ENCODE measurements around the gene CLEC2A.
A peak's percentile ranks its signal among the peaks of the same experiment; 100 is the strongest.
"Not testable (repeated sequence)": the region's sequence is repeated elsewhere in the genome, so short reads cannot be mapped to it uniquely, and the experiment has no call there.

CLEC2A gene, protein sequence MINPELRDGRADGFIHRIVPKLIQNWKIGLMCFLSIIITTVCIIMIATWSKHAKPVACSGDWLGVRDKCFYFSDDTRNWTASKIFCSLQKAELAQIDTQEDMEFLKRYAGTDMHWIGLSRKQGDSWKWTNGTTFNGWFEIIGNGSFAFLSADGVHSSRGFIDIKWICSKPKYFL
- 0 to 0.10 (median 0) reads per million in 18 experiments for total RNA-seq

DNA sequence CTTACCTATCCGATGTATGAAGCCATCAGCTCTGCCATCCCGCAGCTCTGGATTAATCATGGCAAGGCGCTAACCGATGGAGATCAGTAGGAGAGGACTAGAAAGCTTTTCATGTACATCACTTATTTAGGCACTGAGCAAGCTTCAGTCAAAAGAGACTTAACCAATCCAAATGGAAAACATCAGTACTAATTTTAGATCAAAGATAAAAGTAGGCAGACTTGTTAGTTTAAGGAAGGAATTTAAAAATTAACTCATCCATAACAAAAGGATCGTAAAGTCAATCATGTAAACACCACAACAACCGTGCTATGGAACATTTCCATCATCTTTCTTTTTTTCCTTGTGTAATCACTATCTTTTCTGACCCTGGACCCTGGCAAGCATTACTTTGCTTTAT is at the start of gene CLEC2A:
TSS of gene CLEC2A (minus strand) at position 101 of the 400 bp plus-strand sequence. CDS start at position 60, 41 bp downstream.
- DNase-seq, result no peak

- DNase-seq, result peak; percentile 40 to 63
These were observed 48.0 kb upstream of the CLEC2A start for GRCh38 chr12:9980126-9980525.

DNA sequence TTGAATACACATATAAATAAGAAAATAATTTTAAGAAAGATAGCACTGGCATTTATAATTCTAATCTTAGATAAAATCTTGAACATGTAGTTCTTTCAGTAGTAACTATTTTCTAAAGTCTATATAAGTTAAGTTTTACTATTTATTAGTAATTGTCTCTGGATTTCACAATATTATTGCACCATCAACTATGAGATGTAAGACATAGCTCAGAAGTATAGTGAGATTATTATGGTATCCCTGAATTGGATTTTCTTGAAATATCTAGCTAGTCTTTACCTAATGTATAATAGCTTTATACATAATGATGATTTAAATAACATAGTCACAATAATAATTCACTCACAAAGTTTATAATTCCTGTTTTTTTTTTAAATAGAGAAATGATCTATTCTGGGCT is 45.7 kb upstream of the CLEC2A start:
- DNase-seq, result peak in 1 of 2 donors; percentile 62

GRCh38 chr12:9976626-9977025 is 44.5 kb upstream of the CLEC2A start:
- DNase-seq, result peak; percentile 39 to 51

DNA sequence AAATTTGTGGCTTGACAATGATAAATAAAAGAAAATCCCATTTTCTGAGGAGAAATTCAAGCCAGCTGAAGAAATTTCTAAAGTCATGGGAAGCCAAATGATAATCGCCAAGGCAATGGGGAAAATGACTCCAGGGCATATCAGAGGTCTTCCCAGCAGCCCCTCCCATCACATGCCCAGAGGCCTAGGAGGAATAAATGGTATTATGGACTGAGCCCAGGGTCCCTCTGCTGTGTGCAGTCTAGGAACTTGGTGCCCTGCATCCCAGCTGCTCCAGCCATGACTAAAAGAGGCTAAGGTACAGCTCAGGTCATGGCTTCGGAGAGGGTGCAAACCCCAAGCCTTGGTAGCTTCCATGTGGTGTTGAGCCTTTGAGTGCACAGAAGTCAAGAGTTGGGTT is 43.4 kb upstream of the CLEC2A start:
- DNase-seq, result no peak

- peak; percentile 49 to 50 for DNase-seq
These were observed 42.6 kb upstream of the CLEC2A start for GRCh38 chr12:9974731-9975130.

- DNase-seq, result peak; percentile 63 to 83
These were observed 41.8 kb upstream of the CLEC2A start for GRCh38 chr12:9973949-9974348.

- DNase-seq, result peak; percentile 82 to 97
These were observed 39.0 kb upstream of the CLEC2A start, which contains the start of gene CLEC12A for GRCh38 chr12:9971181-9971580. Gene CLEC12A (plus strand): TSS chr12:9971409. CDS start chr12:9971597, 188 bp downstream.

DNA sequence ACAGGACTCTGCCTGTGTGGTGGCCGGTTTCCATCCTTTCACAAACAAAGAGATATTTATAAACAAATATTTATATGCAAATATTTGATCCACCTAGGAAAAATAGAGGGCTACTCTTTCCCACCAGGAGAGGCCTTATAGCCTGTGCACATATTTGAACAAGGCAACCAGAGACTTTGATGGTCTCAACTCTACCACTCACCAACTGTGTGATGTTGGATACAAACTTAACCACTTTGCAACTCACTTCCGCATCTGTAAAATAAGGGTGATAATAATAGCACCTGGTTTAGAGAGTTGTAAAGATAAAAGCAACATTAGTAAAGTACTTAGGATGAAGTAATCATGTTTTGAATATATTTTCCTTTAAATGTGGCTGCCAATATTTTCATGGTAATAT is 37.5 kb upstream of the CLEC2A start:
- DNase-seq, result no peak

GRCh38 chr12:9961901-9962300 is 29.7 kb upstream of the CLEC2A start:
- DNase-seq, result no peak

GRCh38 chr12:9961106-9961505 is 28.9 kb upstream of the CLEC2A start:
- no peak for DNase-seq

- peak; percentile 25 to 47 for DNase-seq
These were observed 28.4 kb upstream of the CLEC2A start for GRCh38 chr12:9960590-9960989.

- no peak for DNase-seq
These were observed 25.7 kb upstream of the CLEC2A start for GRCh38 chr12:9957834-9958233.

DNA sequence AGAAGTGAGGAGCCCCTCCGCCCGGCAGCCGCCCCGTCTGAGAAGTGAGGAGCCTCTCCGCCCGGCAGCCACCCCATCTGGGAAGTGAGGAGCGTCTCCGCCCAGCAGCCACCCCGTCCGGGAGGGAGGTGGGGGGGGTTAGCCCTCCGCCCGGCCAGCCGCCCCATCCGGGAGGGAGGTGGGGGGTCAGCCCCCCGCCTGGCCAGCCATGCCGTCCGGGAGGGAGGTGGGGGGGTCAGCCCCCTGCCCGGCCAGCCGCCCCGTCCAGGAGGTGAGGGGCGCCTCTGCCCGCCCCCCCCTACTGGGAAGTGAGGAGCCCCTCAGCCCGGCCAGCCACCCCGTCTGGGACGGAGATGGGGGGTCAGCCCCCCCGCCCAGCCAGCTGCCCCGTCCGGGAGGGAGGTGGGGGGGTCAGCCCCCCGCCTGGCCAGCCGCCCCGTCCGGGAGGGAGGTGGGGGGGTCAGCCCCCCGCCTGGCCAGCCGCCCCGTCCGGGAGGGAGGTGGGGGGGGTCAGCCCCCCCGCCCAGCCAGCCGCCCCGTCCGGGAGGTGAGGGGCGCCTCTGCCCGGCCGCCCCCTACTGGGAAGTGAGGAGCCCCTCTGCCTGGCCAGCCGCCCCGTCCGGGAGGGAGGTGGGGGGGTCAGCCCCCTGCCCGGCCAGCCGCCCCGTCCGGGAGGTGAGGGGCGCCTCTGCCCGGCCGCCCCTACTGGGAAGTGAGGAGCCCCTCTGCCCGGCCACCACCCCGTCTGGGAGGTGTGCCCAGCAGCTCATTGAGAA is 21.0 kb upstream of the CLEC2A start:
- not testable (repeated sequence) for DNase-seq

GRCh38 chr12:9951026-9951675 is 19.0 kb upstream of the CLEC2A start:
- peak; percentile 21 to 25 for DNase-seq

GRCh38 chr12:9948606-9949296 is 16.6 kb upstream of the CLEC2A start:
- peak; percentile 35 to 81 for DNase-seq

DNA sequence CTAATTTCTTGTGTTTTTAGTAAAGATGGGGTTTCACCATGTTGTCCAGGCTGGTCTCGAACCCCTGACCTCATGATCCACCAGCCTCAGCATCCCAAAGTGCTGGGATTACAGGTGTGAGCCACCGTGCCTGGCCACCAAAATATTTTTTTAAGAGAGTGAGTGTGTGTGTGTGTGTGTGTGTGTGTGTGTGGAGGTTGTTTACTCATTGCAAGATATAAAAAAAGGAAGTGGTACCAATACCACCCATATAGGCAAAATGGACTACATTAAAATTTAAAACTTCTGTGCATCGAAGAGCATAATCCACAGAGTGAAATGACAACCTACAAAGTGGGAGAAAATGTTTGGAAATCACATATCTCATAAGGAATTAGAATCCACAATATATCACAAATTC is 15.5 kb upstream of the CLEC2A start:
- peak in 1 of 2 donors; percentile 33 for DNase-seq

DNA sequence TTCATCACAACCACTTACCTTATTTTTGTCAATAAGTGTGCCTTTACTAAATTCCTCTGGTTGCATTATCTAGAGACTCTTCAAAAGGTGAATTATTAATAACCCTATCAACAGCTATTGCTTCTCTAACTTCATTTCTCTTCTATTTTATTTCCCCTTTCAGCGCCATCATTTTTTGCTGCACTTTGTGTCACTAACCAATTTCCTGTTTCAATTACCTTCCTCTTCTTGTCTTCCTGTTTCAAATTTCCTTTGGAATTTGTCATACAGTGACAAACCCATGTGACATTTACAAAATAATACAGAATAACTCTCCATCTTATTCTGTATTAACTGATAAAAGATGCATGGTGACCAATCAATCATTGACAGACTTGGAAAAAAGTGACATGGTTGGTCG is 12.2 kb upstream of the CLEC2A start:
- DNase-seq, result peak; percentile 41 to 80

- DNase-seq, result peak; percentile 59 to 73
These were observed 11.1 kb upstream of the CLEC2A start for GRCh38 chr12:9943240-9943639.

GRCh38 chr12:9941838-9942237 is 9.7 kb upstream of the CLEC2A start:
- no peak for DNase-seq

GRCh38 chr12:9940375-9940774 is 8.2 kb upstream of the CLEC2A start:
- peak; percentile 51 to 58 for DNase-seq

GRCh38 chr12:9936591-9936990 is 4.4 kb upstream of the CLEC2A start:
- DNase-seq, result no peak

GRCh38 chr12:9935026-9935425 is 2.9 kb upstream of the CLEC2A start:
- no peak for DNase-seq

Measured in inflammatory macrophage (primary cell).